HepG2 (cell line): ENCODE results near the gene ADGRL1. TPM values are rescaled to one million over a fixed set of nuclear protein-coding genes. Genes with fewer than 3 reads are reported as not detected.

Experiments
- AGO1 ChIP-seq: fragments of 200-400 bp; formaldehyde crosslinking; IDR thresholded peaks from 2 replicates; pipeline ENCODE4 v1.6.1; 2017; ENCODE audit warnings: mild to moderate bottlenecking, low read depth, low read length, moderate library complexity; ENCODE audit not compliant: poor library complexity, severe bottlenecking
- BRF2 ChIP-seq: sonication (generic); formaldehyde crosslinking; IDR thresholded peaks from 2 replicates; pipeline ENCODE4 v1.8.1; 2022; ENCODE audit warnings: mild to moderate bottlenecking, missing genetic modification reagents
- HNF4A ChIP-seq: sonication (generic); formaldehyde crosslinking; IDR thresholded peaks from 2 replicates; pipeline ENCODE4 v1.4.0; 2020; ENCODE audit warnings: missing genetic modification reagents
- MAZ ChIP-seq, 2 experiments: sonication (generic) in 1 of 2; formaldehyde crosslinking in 1 of 2; IDR thresholded peaks; 2 replicates each; pipeline versions ENCODE4 v1.5.0 to v1.6.1; 2012 to 2020; ENCODE audit warnings: low read depth in 2 of 2, mild to moderate bottlenecking in 2 of 2, borderline replicate concordance in 1 of 2, improper control_type of control experiment in 1 of 2, low read length in 1 of 2, missing genetic modification reagents in 1 of 2, moderate library complexity in 1 of 2
- NFIB ChIP-seq: sonication (generic); formaldehyde crosslinking; IDR thresholded peaks from 2 replicates; pipeline ENCODE4 v1.9.0; 2021; ENCODE audit warnings: missing genetic modification reagents, mild to moderate bottlenecking, borderline replicate concordance
- PATZ1 ChIP-seq: sonication (generic); formaldehyde crosslinking; IDR thresholded peaks from 2 replicates; pipeline ENCODE4 v1.4.0; 2020; ENCODE audit warnings: missing genetic modification reagents
- PPARG ChIP-seq: conservative IDR thresholded peaks from 2 replicates; pipeline ENCODE4 v1.6.1; 2016; ENCODE audit warnings: missing biosample characterization, missing genetic modification reagents
- STAG1 ChIP-seq: sonication (generic); formaldehyde crosslinking; IDR thresholded peaks from 2 replicates; pipeline ENCODE4 v1.4.0; 2020; ENCODE audit warnings: missing genetic modification reagents
- ZFAT ChIP-seq: sonication (generic); formaldehyde crosslinking; conservative IDR thresholded peaks from 2 replicates; pipeline ENCODE4 v1.8.1; 2023; ENCODE audit warnings: missing genetic modification reagents, inconsistent platforms
- ZMYM2 ChIP-seq: sonication (generic); formaldehyde crosslinking; IDR thresholded peaks from 2 replicates; pipeline ENCODE4 v1.8.0; 2022; ENCODE audit warnings: mild to moderate bottlenecking, missing genetic modification reagents
- ZNF367 ChIP-seq: sonication (generic); formaldehyde crosslinking; IDR thresholded peaks from 2 replicates; pipeline ENCODE4 v1.4.0; 2020; ENCODE audit warnings: missing genetic modification reagents, borderline replicate concordance
- ZNF558 ChIP-seq: sonication (generic); formaldehyde crosslinking; IDR thresholded peaks from 2 replicates; pipeline ENCODE4 v1.9.0; 2022; ENCODE audit warnings: mild to moderate bottlenecking, missing genetic modification reagents, borderline replicate concordance
- ZNF598 ChIP-seq: sonication (generic); formaldehyde crosslinking; IDR thresholded peaks from 2 replicates; pipeline ENCODE4 v1.5.1; 2020; ENCODE audit warnings: mild to moderate bottlenecking, missing genetic modification reagents, borderline replicate concordance
- ZSCAN25 ChIP-seq: sonication (generic); formaldehyde crosslinking; IDR thresholded peaks from 2 replicates; pipeline ENCODE4 v1.8.0; 2022; ENCODE audit warnings: mild to moderate bottlenecking, missing genetic modification reagents
- polyA plus RNA-seq, 8 experiments: library from polyadenylated mRNA; depleted of rRNA in 3 of 8; stranded (reverse) in 7 of 8; unstranded in 1 of 8; fragments of >200 nt; fragmentation: Illumina TruSeq in 4 of 8; extraction: Trizol in 4 of 8; gene quantifications; 2 replicates each; pipeline versions ENCODE4 v1.2.1 to v1.2.3, GENCODE V29; 2011 to 2016; ENCODE audit warnings: low read depth in 4 of 8, missing spikeins in 1 of 8, mixed read lengths in 1 of 8; ENCODE audit not compliant: insufficient read depth in 1 of 8
- total RNA-seq, 5 experiments: library from RNA; depleted of rRNA; stranded (reverse); fragments of >200 nt; fragmentation: Illumina TruSeq; extraction: Trizol; gene quantifications; 2 replicates each; pipeline ENCODE4 v1.2.3, GENCODE V29; 2016; ENCODE audit warnings: low read depth in 1 of 5
- TF ChIP-seq, protein P1 (sequence below): sonication (generic); formaldehyde crosslinking; IDR thresholded peaks from 2 replicates; pipeline ENCODE4 v1.8.0; 2022; ENCODE audit warnings: mild to moderate bottlenecking, missing genetic modification reagents; ENCODE audit not compliant: insufficient replicate concordance
- TF ChIP-seq, protein P2 (sequence below): sonication (generic); formaldehyde crosslinking; conservative IDR thresholded peaks from 2 replicates; pipeline ENCODE4 v1.4.0; 2020; ENCODE audit warnings: mild to moderate bottlenecking, missing genetic modification reagents, moderate library complexity

Gene ADGRL1
- total and polyA plus RNA-seq, 2 of the 13 experiments (the other 11 are each of a cell fraction or from before 2014, with no cell fraction given) = 0.49 to 1.7 TPM

- TF ChIP-seq, protein P1, sequence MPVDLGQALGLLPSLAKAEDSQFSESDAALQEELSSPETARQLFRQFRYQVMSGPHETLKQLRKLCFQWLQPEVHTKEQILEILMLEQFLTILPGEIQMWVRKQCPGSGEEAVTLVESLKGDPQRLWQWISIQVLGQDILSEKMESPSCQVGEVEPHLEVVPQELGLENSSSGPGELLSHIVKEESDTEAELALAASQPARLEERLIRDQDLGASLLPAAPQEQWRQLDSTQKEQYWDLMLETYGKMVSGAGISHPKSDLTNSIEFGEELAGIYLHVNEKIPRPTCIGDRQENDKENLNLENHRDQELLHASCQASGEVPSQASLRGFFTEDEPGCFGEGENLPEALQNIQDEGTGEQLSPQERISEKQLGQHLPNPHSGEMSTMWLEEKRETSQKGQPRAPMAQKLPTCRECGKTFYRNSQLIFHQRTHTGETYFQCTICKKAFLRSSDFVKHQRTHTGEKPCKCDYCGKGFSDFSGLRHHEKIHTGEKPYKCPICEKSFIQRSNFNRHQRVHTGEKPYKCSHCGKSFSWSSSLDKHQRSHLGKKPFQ (CRISPR knock-in tag) = no peak
- TF ChIP-seq, protein P2, sequence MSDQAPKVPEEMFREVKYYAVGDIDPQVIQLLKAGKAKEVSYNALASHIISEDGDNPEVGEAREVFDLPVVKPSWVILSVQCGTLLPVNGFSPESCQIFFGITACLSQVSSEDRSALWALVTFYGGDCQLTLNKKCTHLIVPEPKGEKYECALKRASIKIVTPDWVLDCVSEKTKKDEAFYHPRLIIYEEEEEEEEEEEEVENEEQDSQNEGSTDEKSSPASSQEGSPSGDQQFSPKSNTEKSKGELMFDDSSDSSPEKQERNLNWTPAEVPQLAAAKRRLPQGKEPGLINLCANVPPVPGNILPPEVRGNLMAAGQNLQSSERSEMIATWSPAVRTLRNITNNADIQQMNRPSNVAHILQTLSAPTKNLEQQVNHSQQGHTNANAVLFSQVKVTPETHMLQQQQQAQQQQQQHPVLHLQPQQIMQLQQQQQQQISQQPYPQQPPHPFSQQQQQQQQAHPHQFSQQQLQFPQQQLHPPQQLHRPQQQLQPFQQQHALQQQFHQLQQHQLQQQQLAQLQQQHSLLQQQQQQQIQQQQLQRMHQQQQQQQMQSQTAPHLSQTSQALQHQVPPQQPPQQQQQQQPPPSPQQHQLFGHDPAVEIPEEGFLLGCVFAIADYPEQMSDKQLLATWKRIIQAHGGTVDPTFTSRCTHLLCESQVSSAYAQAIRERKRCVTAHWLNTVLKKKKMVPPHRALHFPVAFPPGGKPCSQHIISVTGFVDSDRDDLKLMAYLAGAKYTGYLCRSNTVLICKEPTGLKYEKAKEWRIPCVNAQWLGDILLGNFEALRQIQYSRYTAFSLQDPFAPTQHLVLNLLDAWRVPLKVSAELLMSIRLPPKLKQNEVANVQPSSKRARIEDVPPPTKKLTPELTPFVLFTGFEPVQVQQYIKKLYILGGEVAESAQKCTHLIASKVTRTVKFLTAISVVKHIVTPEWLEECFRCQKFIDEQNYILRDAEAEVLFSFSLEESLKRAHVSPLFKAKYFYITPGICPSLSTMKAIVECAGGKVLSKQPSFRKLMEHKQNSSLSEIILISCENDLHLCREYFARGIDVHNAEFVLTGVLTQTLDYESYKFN (CRISPR knock-in tag) = 0 out of 2 replicates have a peak, but pooled peaks have one; percentile 14
- TF ChIP-seq ZNF558 (CRISPR knock-in tag) = no peak
- TF ChIP-seq PPARG = no peak
- TF ChIP-seq MAZ (IDR thresholded peaks at IDR 0.05; ENCODE audit: borderline replicate concordance, low read depth, low read length) = 0 out of 2 replicates have a peak, but pooled peaks have one; percentile 23
- no peak for TF ChIP-seq MAZ (CRISPR knock-in tag; IDR thresholded peaks at IDR 0.05; ENCODE audit: low read depth)
- no peak for TF ChIP-seq ZNF367 (CRISPR knock-in tag)
- no peak for TF ChIP-seq ZFAT
- no peak for TF ChIP-seq ZNF598 (CRISPR knock-in tag)
- peak; percentile 55; the same call in 1 of the 2 replicates for TF ChIP-seq ZSCAN25
- 0 out of 2 replicates have a peak, but pooled peaks have one; percentile 9 for TF ChIP-seq PATZ1 (CRISPR knock-in tag)
- peak; percentile 38; the same call in 1 of the 2 replicates for TF ChIP-seq HNF4A (CRISPR knock-in tag)
- TF ChIP-seq STAG1 (CRISPR knock-in tag) = peak; percentile 33
- no peak for TF ChIP-seq AGO1
- no peak for TF ChIP-seq NFIB (CRISPR knock-in tag)
- TF ChIP-seq BRF2 = no peak
- 0 out of 2 replicates have a peak, but pooled peaks have one; percentile 14 for TF ChIP-seq ZMYM2
Observed at GRCh38 chr19:14198384-14199376, 7.3 kb downstream of the ADGRL1 start (continued).
